IPS-20b (cell line): ENCODE data around the gene PARD6A.

Source experiments
- H3K27ac ChIP-seq: one replicate; pipeline ENCODE4 v1.5.1; 2013; ENCODE audit warnings: low read length
- H3K27me3 ChIP-seq: 2 replicates; pipeline ENCODE4 v1.6.1; 2013; ENCODE audit warnings: mild to moderate bottlenecking, low read length, inconsistent platforms; ENCODE audit not compliant: insufficient read depth
- H3K36me3 ChIP-seq: 2 replicates; pipeline ENCODE4 v1.6.1; 2013; ENCODE audit warnings: low read depth, mild to moderate bottlenecking, inconsistent platforms, low read length, moderate library complexity; ENCODE audit not compliant: insufficient read depth
- H3K4me1 ChIP-seq: 2 replicates; pipeline ENCODE4 v1.6.1; 2013; ENCODE audit warnings: mild to moderate bottlenecking, control low read depth, inconsistent platforms, low read length, moderate library complexity; ENCODE audit not compliant: insufficient read depth
- H3K4me3 ChIP-seq: 2 replicates; pipeline ENCODE4 v1.5.1; 2013; ENCODE audit warnings: mild to moderate bottlenecking, low read length, inconsistent platforms
- H3K9ac ChIP-seq: 2 replicates; pipeline ENCODE4 v1.6.1; 2013; ENCODE audit warnings: low read depth, mild to moderate bottlenecking, inconsistent platforms, low read length, moderate library complexity
- H3K9me3 ChIP-seq: 2 replicates; pipeline ENCODE4 v1.6.1; 2013; ENCODE audit warnings: mild to moderate bottlenecking, low read depth, low read length, inconsistent platforms; ENCODE audit not compliant: insufficient read depth

Gene PARD6A

GRCh38 chr16:67703626-67704025 is 42.9 kb downstream of the PARD6A start:
- no peaks in the 10 kb centered on the region for H3K27me3 ChIP-seq
- H3K4me3 ChIP-seq, result no peak overlapping the region
- H3K4me1 ChIP-seq, result peaks cover 4% of the 10 kb centered on the region; the same call in 1 of the 2 replicates
- no peaks in the 10 kb centered on the region for H3K9me3 ChIP-seq
- H3K9ac ChIP-seq, result no peak overlapping the region
- H3K36me3 ChIP-seq, result no peaks in the 10 kb centered on the region
- H3K27ac ChIP-seq, result no peak overlapping the region

GRCh38 chr16:67704110-67704509 is 43.4 kb downstream of the PARD6A start:
- Histone ChIP-seq H3K27me3 (no peaks in the 10 kb centered on the region), H3K4me3 (no peak overlapping the region), H3K4me1 (peaks cover 5% of the 10 kb centered on the region), H3K9me3 (no peaks in the 10 kb centered on the region), H3K9ac (no peak overlapping the region), H3K36me3 (no peaks in the 10 kb centered on the region), H3K27ac (no peak overlapping the region)

GRCh38 chr16:67707210-67707609 is 46.5 kb downstream of the PARD6A start:
- H3K9ac ChIP-seq, result no peak overlapping the region
- peaks cover 13% of the 10 kb centered on the region for H3K4me1 ChIP-seq
- no peaks in the 10 kb centered on the region for H3K27me3 ChIP-seq
- no peaks in the 10 kb centered on the region for H3K9me3 ChIP-seq
- no peak overlapping the region for H3K4me3 ChIP-seq
- no peak overlapping the region for H3K27ac ChIP-seq
- H3K36me3 ChIP-seq, result no peaks in the 10 kb centered on the region

GRCh38 chr16:67707790-67708189 is 47.0 kb downstream of the PARD6A start:
- Histone ChIP-seq H3K9me3 (no peaks in the 10 kb centered on the region), H3K36me3 (no peaks in the 10 kb centered on the region), H3K27ac (no peak overlapping the region), H3K9ac (no peak overlapping the region), H3K4me1 (peaks cover 13% of the 10 kb centered on the region), H3K27me3 (no peaks in the 10 kb centered on the region), H3K4me3 (no peak overlapping the region)

GRCh38 chr16:67708368-67708771 is 47.6 kb downstream of the PARD6A start:
- Histone ChIP-seq H3K9me3 (no peaks in the 10 kb centered on the region), H3K4me1 (peaks cover 13% of the 10 kb centered on the region), H3K4me3 (no peak overlapping the region), H3K27ac (no peak overlapping the region), H3K36me3 (no peaks in the 10 kb centered on the region), H3K9ac (no peak overlapping the region), H3K27me3 (no peaks in the 10 kb centered on the region)

GRCh38 chr16:67709050-67709449 is 48.3 kb downstream of the PARD6A start:
- no peak overlapping the region for H3K9ac ChIP-seq
- H3K4me3 ChIP-seq, result no peak overlapping the region
- peaks cover 18% of the 10 kb centered on the region for H3K4me1 ChIP-seq
- H3K9me3 ChIP-seq, result no peaks in the 10 kb centered on the region
- no peak overlapping the region for H3K27ac ChIP-seq
- no peaks in the 10 kb centered on the region for H3K36me3 ChIP-seq
- no peaks in the 10 kb centered on the region for H3K27me3 ChIP-seq

GRCh38 chr16:67710607-67711006 is 49.8 kb downstream of the PARD6A start:
- H3K27me3 ChIP-seq, result no peaks in the 10 kb centered on the region
- H3K36me3 ChIP-seq, result no peaks in the 10 kb centered on the region
- no peaks in the 10 kb centered on the region for H3K9me3 ChIP-seq
- H3K4me3 ChIP-seq, result no peak overlapping the region
- H3K27ac ChIP-seq, result no peak overlapping the region
- peaks cover 18% of the 10 kb centered on the region for H3K4me1 ChIP-seq
- H3K9ac ChIP-seq, result no peak overlapping the region
